ENCODE data around the gene NOSTRIN.
"Not testable (repeated sequence)": the region's sequence is repeated elsewhere in the genome, so short reads cannot be mapped to it uniquely, and the experiment has no call there.

The NOSTRIN gene

DNA sequence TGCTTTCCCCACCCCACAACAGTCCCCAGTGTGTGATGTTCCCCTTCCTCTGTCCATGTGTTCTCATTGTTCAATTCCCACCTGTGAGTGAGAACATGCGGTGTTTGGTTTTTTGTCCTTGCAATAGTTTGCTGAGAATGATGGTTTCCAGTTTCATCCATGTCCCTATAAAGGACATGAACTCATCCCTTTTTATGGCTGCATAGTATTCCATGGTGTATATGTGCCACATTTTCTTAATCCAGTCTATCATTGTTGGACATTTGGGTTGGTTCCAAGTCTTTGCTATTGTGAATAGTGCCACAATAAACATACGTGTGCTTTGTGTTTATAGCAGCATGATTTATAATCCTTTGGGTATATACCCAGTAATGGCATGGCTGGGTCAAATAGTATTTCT lies 11.3 kb upstream of the NOSTRIN start:
- DNase-seq, result not testable (repeated sequence)

DNA sequence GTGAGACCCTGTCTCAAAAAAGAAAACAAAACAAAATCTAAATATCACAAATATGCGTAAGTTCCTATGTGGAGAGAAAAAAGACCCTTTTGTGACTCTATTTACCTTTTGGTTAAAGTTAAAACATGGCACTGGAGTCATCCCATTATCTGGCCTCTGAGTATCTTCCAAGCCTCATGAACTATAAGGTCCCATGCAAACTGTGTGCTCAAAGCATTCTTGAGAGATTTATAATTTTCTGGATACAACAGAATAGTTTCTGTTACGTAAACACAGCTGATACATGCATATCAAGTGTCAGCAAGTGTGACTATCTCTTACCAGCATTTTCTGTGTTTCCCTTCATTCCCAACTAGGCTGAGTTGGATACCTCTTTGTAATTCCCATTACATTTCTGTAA lies 8.8 kb upstream of the NOSTRIN start:
- no peak for DNase-seq

GRCh38 chr2:168794968-168795367 lies 7.5 kb upstream of the NOSTRIN start:
- peak; percentile 25 for DNase-seq

GRCh38 chr2:168796090-168796577 lies 6.3 kb upstream of the NOSTRIN start:
- DNase-seq, result no peak

DNA sequence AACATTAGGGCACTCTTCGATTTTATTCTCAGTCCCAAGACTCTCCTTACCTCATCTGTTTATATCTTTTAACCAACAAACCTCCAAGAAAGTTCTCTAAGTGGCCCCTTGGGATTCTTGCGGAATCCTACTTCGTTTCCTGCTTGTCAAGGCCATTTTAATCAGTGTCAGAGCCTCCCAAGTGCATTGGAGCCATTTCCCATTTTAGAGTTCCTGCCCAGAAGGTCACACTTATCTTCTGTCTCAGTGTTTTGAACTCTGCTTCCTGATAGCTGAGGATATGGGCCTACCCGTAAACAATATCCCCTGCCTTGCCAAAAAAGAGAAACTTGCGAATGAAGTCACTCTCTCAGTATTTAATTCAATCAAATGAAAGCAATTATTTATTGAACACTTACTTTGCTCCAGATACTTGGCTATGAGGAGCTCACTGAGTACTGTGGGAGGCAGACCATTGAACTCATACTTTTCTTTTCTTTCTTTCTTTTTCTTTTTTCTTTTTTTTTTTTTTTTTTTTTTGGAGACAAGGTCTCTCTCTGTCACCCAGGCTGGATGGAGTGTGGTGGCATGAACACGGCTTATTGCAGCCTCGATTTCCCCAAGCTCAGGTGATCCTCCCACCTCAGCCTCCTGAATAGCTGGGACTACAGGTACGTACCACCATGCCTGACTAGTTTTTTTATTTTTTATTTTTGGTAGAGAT lies 5.7 kb upstream of the NOSTRIN start:
- no peak for DNase-seq

DNA sequence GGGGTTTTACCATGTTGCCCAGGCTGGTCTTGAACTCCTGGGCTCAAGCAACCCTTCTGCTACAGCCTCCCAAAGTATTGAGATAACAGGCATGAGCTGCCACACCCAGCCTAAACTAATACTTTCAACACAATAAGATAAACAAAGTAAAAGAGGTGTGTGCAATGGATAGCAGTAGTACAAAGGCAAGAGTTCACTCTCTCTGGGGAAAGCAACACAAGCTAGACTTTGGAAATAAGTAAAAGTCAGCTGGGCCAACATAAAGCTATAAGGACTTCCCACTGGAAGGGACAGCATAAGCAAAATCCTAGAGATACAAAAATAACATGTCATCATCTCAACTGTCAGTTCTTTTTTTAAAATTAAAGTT lies 5.2 kb upstream of the NOSTRIN start:
- no peak for DNase-seq

DNA sequence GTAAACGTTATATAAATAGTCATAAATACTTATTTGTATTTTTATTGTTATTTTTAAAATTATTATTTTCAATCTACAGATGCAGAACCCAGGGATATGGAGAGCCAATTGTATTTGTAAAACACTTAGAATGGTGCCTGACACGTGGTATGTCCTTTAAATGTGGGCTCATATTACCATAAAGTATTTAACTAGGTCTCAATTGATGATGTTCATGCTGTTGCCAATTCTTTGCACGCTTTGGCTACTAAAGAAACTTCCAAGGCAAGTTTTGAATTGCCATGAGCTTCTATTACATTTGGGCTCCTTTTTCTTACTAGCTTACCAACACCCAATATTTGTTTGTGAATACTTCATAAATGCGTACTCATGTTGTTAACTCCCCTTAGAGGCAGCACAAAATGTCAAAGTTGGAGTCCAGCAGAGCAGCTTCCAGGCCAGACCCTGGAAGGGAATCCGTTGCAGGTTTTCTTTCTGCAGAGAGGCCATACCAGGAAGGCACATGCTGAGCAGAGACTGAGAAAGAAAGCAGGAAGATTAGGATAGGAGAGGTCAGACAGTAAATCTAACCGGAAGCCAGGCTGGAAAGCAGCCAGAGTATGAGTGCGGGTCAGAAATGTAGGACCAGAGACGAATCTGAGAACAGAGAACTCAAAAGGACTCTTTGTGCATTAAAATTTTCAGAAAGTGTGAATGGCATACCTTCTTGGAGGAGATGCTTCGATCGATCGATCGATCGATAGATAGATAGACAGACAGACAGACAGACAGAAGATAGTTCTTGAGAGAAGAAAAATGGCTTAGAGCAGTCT lies 4.2 kb upstream of the NOSTRIN start:
- peak; percentile 75 for DNase-seq

DNA sequence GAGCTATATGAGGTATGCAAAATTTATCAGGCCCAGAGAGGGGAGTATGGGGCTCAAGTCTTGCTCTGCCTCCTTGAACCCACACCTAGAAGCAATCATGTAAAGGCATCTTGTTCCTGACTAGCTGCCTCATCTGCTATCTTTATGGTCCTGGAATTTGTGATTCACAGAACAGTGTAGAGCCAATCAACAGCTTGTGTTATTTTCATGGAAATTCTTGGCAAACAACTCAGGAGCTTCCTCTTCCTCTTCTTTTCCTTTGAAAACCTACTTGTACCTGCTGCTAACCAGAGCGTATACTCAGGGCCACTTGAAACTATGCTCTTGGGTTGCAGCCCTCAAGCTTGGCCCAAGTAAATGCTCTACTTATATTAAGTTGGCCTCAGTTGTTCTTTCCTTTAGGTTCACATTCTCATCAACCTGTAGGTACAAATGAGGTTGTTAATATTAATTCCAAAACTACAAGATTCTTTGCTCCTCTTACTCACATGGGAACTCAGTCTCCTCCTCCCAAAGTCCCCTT lies 3.5 kb upstream of the NOSTRIN start:
- DNase-seq, result no peak

DNA sequence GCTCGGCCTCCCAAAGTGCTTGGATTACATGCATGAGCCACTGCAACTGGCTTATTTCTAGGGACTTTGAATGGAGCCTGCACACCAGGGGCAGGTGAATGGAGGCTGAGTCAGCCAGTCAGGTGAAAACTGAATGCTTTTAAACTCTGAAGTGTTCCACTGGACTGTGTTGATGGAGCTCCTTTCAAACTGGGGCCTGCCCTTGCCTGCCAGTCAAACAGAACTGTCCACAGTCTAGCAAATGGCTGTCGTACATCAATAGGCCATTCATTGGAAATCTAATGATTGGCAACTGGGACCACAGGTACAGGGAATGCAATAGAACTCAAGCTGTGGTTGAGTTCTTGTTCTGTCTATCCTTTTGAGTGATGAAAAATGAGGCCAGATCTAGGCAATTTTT lies 966 bp upstream of the NOSTRIN start:
- no peak for DNase-seq

DNA sequence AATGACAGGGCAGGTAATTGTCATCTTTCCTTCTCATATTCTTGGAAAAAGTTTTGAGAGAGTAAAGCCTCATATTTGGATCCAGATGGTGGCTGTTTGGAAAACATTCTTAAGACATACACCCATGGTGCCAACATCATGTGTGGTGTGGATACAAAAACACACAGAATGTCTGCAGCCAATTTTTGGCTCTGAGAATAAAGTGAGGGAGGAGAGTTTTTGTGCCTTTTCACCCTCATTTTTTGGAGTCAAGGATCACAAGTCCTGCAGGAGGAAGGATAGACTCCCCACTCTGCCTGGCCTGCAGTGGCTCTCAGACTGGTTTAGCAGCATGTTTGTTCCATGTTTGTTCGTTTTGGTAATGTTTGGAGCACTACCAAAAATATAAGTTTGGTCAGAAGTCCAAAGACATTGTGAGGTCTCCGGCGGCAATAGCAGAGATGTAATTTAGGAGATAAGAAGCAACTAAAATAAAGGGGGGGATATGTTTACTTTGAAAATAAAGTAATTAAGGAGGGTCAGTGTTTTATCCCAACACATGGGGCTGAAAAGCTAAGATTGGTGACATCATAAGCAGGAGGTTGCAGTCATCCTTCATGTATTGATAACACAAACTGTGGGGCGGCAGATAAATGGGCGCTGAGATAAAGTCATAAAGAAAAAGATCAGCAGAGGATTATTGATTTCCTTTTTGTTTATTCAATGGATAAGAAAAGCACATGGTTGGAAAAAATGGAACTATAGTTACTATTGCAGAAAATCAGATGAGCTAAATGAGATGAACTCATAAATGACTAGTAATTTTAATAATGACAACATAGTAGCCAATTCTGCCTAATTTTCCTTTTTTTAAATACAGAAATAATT lies 655 bp downstream of the NOSTRIN start:
- no peak for DNase-seq

DNA sequence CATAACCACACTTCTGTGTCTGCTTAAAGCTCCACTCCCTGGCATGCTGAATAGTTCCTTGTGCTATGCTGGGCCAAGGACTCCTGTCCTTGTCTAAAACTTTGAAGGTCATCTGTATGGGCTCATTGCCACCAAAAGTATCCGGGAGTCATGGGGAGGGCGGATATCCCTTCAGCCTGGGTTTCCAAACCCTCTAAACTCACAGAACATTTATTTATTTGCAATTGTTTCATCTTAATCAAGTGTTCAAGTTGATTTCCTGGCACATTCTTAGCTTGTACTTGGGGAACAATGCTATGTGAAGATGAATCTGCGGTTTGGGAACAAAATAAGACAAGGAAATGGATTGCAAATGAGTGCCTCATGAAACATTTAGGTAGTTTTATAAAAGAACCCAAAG lies 1.8 kb downstream of the NOSTRIN start:
- DNase-seq, result no peak

- no peak for DNase-seq
Observed at GRCh38 chr2:168805615-168806014, 3.2 kb downstream of the NOSTRIN start.

- DNase-seq, result no peak
Observed at GRCh38 chr2:168809537-168809936, 7.1 kb downstream of the NOSTRIN start.

- peak; percentile 4 for DNase-seq
Observed at GRCh38 chr2:168810235-168810634, 7.8 kb downstream of the NOSTRIN start.

- no peak for DNase-seq
Observed at GRCh38 chr2:168811696-168812095, 9.3 kb downstream of the NOSTRIN start.

DNA sequence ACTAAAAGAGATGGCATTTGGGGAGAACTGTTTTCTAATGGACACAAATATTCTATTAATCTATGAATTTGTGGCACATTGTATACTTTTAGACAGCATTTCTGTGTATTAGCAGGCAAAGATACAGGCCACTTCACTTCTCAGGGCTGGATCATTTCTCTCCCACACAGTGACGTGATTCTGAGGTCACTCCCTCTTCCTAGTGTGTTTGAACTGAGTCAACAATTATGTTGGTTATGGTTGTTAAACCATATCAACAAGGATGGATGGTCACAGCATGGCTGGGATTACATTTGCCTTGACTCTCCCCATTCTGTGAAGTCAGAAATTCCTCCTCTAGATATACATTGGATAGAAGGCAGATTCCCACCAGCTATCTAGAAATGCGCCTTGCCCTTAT lies 11.6 kb downstream of the NOSTRIN start:
- peak; percentile 5 for DNase-seq

GRCh38 chr2:168814939-168815907 lies 12.8 kb downstream of the NOSTRIN start:
- DNase-seq, result no peak

GRCh38 chr2:168816369-168816768 lies 13.9 kb downstream of the NOSTRIN start:
- DNase-seq, result no peak

- DNase-seq, result no peak
Observed at GRCh38 chr2:168819050-168819715, 16.7 kb downstream of the NOSTRIN start.

GRCh38 chr2:168819829-168820489 lies 17.5 kb downstream of the NOSTRIN start:
- no peak for DNase-seq

DNA sequence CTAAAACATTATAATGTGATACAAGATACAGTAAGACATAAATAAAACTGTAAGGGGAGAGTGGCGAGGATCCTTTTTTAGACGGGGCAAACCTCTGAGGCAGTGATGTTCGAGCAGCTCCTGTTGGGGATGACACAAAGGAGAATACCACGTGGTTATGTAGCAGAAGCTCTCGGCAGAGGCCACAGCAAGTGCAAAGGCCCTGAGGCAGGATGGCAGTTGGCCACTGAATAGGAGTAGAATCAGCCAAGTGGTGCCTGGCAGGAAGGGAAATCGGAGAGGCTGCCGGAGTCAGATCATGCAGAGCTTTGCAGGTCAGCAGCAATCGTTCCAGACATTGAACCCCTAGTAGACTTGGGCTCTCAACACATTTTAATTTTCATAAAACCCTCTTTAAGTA lies 19.1 kb downstream of the NOSTRIN start:
- no peak for DNase-seq

Data from NCI-H69 (cell line).